HepG2 (cell line): ENCODE measurements around the gene HSP90AB1. TPM values are rescaled to one million over a fixed set of nuclear protein-coding genes. Genes with fewer than 3 reads are reported as not detected.

Source experiments
- ATF7-NPFF ChIP-seq: sonication (generic); formaldehyde crosslinking; IDR thresholded peaks from 2 replicates; pipeline ENCODE4 v1.8.1; 2023; ENCODE audit warnings: mild to moderate bottlenecking, low read depth, missing genetic modification reagents, moderate library complexity
- ELF4 ChIP-seq: sonication (generic); formaldehyde crosslinking; IDR thresholded peaks from 2 replicates; pipeline ENCODE4 v1.5.0; 2020; ENCODE audit warnings: missing genetic modification reagents, mild to moderate bottlenecking, moderate library complexity, borderline replicate concordance
- MEF2D ChIP-seq: sonication (generic); formaldehyde crosslinking; IDR thresholded peaks from 2 replicates; pipeline ENCODE4 v1.5.1; 2020; ENCODE audit warnings: mild to moderate bottlenecking, missing genetic modification reagents
- SOX5 ChIP-seq: IDR thresholded peaks from 2 replicates; pipeline ENCODE4 v1.6.1; 2016; ENCODE audit warnings: borderline replicate concordance
- ZNF768 ChIP-seq: sonication (generic); formaldehyde crosslinking; IDR thresholded peaks from 2 replicates; pipeline ENCODE4 v1.4.0; 2020; ENCODE audit warnings: missing genetic modification reagents
- ZNF891 ChIP-seq: sonication (generic); formaldehyde crosslinking; IDR thresholded peaks from 2 replicates; pipeline ENCODE4 v1.5.0; 2020; ENCODE audit warnings: mild to moderate bottlenecking, missing genetic modification reagents
- polyA plus RNA-seq, 8 experiments: library from polyadenylated mRNA; depleted of rRNA in 3 of 8; stranded (reverse) in 7 of 8; unstranded in 1 of 8; fragments of >200 nt; fragmentation: Illumina TruSeq in 4 of 8; extraction: Trizol in 4 of 8; gene quantifications; 2 replicates each; pipeline versions ENCODE4 v1.2.1 to v1.2.3, GENCODE V29; 2011 to 2016; ENCODE audit warnings: low read depth in 4 of 8, missing spikeins in 1 of 8, mixed read lengths in 1 of 8; ENCODE audit not compliant: insufficient read depth in 1 of 8
- total RNA-seq, 5 experiments: library from RNA; depleted of rRNA; stranded (reverse); fragments of >200 nt; fragmentation: Illumina TruSeq; extraction: Trizol; gene quantifications; 2 replicates each; pipeline ENCODE4 v1.2.3, GENCODE V29; 2016; ENCODE audit warnings: low read depth in 1 of 5
- TF ChIP-seq, protein P1 (sequence below): sonication (generic); formaldehyde crosslinking; IDR thresholded peaks from 2 replicates; pipeline ENCODE4 v1.4.0; 2020; ENCODE audit warnings: missing genetic modification reagents
- TF ChIP-seq, protein P2 (sequence below): sonication (generic); formaldehyde crosslinking; IDR thresholded peaks from 2 replicates; pipeline ENCODE4 v1.4.0; 2020; ENCODE audit warnings: missing genetic modification reagents
- TF ChIP-seq, protein P3 (sequence below): sonication (generic); formaldehyde crosslinking; IDR thresholded peaks from 2 replicates; pipeline ENCODE4 v1.4.0; 2020; ENCODE audit warnings: missing genetic modification reagents
- TF ChIP-seq, protein P4 (sequence below): sonication (generic); formaldehyde crosslinking; IDR thresholded peaks from 2 replicates; pipeline ENCODE4 v1.5.0; 2020; ENCODE audit warnings: mild to moderate bottlenecking, missing genetic modification reagents, borderline replicate concordance
- TF ChIP-seq, protein P5 (sequence below): sonication (generic); formaldehyde crosslinking; IDR thresholded peaks from 2 replicates; pipeline ENCODE4 v1.5.0; 2020; ENCODE audit warnings: missing genetic modification reagents

The HSP90AB1 gene
- total and polyA plus RNA-seq, 2 of the 13 experiments (the other 11 are each of a cell fraction or from before 2014, with no cell fraction given): 1,325 to 1,472 TPM

DNA sequence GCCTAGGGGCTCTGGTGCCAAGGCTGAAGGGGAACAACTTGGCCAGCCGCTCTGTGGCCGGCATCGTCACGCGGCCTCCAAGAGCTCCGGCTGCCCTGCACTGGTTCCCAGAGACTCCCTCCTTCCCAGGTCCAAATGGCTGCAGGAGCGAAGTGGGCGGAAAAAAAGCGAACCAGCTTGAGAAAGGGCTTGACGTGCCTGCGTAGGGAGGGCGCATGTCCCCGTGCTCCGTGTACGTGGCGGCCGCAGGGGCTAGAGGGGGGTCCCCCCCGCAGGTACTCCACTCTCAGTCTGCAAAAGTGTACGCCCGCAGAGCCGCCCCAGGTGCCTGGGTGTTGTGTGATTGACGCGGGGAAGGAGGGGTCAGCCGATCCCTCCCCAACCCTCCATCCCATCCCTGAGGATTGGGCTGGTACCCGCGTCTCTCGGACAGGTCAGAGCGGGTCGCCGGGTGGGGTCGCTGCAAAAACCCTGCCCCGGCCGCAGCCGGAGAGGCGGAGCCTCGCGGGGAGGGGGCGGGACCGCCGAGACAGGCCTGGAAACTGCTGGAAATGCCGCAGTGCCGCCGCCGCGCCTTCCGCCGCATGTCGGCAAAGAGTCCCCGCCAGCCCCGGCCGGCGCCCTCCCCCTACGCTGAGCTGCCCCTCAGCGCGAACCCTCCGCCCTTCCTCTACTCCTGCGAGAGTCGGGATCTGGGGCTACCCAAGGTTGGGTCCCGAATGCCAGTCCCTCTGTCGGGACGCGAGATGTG is 814 bp upstream of the HSP90AB1 start (continued):
- TF ChIP-seq, protein P1, sequence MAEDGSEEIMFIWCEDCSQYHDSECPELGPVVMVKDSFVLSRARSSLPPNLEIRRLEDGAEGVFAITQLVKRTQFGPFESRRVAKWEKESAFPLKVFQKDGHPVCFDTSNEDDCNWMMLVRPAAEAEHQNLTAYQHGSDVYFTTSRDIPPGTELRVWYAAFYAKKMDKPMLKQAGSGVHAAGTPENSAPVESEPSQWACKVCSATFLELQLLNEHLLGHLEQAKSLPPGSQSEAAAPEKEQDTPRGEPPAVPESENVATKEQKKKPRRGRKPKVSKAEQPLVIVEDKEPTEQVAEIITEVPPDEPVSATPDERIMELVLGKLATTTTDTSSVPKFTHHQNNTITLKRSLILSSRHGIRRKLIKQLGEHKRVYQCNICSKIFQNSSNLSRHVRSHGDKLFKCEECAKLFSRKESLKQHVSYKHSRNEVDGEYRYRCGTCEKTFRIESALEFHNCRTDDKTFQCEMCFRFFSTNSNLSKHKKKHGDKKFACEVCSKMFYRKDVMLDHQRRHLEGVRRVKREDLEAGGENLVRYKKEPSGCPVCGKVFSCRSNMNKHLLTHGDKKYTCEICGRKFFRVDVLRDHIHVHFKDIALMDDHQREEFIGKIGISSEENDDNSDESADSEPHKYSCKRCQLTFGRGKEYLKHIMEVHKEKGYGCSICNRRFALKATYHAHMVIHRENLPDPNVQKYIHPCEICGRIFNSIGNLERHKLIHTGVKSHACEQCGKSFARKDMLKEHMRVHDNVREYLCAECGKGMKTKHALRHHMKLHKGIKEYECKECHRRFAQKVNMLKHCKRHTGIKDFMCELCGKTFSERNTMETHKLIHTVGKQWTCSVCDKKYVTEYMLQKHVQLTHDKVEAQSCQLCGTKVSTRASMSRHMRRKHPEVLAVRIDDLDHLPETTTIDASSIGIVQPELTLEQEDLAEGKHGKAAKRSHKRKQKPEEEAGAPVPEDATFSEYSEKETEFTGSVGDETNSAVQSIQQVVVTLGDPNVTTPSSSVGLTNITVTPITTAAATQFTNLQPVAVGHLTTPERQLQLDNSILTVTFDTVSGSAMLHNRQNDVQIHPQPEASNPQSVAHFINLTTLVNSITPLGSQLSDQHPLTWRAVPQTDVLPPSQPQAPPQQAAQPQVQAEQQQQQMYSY (CRISPR knock-in tag): 0 out of 2 replicates have a peak, but pooled peaks have one; percentile 40
- TF ChIP-seq ZNF891 (CRISPR knock-in tag): peak; percentile 19; the same call in 1 of the 2 replicates
- peak; percentile 63; the same call in 1 of the 2 replicates for TF ChIP-seq SOX5 (CRISPR knock-in tag)
- peak; percentile 46 for TF ChIP-seq MEF2D (CRISPR knock-in tag)
- TF ChIP-seq, protein P2, sequence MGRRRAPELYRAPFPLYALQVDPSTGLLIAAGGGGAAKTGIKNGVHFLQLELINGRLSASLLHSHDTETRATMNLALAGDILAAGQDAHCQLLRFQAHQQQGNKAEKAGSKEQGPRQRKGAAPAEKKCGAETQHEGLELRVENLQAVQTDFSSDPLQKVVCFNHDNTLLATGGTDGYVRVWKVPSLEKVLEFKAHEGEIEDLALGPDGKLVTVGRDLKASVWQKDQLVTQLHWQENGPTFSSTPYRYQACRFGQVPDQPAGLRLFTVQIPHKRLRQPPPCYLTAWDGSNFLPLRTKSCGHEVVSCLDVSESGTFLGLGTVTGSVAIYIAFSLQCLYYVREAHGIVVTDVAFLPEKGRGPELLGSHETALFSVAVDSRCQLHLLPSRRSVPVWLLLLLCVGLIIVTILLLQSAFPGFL (CRISPR knock-in tag): no peak; the same call in 1 of the 2 replicates
- peak; percentile 48 for TF ChIP-seq ZNF768 (CRISPR knock-in tag)
- TF ChIP-seq, protein P3, sequence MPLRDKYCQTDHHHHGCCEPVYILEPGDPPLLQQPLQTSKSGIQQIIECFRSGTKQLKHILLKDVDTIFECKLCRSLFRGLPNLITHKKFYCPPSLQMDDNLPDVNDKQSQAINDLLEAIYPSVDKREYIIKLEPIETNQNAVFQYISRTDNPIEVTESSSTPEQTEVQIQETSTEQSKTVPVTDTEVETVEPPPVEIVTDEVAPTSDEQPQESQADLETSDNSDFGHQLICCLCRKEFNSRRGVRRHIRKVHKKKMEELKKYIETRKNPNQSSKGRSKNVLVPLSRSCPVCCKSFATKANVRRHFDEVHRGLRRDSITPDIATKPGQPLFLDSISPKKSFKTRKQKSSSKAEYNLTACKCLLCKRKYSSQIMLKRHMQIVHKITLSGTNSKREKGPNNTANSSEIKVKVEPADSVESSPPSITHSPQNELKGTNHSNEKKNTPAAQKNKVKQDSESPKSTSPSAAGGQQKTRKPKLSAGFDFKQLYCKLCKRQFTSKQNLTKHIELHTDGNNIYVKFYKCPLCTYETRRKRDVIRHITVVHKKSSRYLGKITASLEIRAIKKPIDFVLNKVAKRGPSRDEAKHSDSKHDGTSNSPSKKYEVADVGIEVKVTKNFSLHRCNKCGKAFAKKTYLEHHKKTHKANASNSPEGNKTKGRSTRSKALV (CRISPR knock-in tag): peak; percentile 88; the same call in 1 of the 2 replicates
- TF ChIP-seq, protein P4, sequence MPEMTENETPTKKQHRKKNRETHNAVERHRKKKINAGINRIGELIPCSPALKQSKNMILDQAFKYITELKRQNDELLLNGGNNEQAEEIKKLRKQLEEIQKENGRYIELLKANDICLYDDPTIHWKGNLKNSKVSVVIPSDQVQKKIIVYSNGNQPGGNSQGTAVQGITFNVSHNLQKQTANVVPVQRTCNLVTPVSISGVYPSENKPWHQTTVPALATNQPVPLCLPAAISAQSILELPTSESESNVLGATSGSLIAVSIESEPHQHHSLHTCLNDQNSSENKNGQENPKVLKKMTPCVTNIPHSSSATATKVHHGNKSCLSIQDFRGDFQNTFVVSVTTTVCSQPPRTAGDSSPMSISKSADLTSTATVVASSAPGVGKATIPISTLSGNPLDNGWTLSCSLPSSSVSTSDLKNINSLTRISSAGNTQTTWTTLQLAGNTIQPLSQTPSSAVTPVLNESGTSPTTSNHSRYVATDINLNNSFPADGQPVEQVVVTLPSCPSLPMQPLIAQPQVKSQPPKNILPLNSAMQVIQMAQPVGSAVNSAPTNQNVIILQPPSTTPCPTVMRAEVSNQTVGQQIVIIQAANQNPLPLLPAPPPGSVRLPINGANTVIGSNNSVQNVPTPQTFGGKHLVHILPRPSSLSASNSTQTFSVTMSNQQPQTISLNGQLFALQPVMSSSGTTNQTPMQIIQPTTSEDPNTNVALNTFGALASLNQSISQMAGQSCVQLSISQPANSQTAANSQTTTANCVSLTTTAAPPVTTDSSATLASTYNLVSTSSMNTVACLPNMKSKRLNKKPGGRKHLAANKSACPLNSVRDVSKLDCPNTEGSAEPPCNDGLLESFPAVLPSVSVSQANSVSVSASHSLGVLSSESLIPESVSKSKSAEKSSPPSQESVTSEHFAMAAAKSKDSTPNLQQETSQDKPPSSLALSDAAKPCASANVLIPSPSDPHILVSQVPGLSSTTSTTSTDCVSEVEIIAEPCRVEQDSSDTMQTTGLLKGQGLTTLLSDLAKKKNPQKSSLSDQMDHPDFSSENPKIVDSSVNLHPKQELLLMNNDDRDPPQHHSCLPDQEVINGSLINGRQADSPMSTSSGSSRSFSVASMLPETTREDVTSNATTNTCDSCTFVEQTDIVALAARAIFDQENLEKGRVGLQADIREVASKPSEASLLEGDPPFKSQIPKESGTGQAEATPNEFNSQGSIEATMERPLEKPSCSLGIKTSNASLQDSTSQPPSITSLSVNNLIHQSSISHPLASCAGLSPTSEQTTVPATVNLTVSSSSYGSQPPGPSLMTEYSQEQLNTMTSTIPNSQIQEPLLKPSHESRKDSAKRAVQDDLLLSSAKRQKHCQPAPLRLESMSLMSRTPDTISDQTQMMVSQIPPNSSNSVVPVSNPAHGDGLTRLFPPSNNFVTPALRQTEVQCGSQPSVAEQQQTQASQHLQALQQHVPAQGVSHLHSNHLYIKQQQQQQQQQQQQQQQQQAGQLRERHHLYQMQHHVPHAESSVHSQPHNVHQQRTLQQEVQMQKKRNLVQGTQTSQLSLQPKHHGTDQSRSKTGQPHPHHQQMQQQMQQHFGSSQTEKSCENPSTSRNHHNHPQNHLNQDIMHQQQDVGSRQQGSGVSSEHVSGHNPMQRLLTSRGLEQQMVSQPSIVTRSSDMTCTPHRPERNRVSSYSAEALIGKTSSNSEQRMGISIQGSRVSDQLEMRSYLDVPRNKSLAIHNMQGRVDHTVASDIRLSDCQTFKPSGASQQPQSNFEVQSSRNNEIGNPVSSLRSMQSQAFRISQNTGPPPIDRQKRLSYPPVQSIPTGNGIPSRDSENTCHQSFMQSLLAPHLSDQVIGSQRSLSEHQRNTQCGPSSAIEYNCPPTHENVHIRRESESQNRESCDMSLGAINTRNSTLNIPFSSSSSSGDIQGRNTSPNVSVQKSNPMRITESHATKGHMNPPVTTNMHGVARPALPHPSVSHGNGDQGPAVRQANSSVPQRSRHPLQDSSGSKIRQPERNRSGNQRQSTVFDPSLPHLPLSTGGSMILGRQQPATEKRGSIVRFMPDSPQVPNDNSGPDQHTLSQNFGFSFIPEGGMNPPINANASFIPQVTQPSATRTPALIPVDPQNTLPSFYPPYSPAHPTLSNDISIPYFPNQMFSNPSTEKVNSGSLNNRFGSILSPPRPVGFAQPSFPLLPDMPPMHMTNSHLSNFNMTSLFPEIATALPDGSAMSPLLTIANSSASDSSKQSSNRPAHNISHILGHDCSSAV (CRISPR knock-in tag): no peak; the same call in 1 of the 2 replicates
- TF ChIP-seq ELF4 (CRISPR knock-in tag): no peak
- TF ChIP-seq, protein P5, sequence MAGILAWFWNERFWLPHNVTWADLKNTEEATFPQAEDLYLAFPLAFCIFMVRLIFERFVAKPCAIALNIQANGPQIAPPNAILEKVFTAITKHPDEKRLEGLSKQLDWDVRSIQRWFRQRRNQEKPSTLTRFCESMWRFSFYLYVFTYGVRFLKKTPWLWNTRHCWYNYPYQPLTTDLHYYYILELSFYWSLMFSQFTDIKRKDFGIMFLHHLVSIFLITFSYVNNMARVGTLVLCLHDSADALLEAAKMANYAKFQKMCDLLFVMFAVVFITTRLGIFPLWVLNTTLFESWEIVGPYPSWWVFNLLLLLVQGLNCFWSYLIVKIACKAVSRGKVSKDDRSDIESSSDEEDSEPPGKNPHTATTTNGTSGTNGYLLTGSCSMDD (CRISPR knock-in tag): 0 out of 2 replicates have a peak, but pooled peaks have one; percentile 67
- peak; percentile 65; the same call in 1 of the 2 replicates for TF ChIP-seq ATF7-NPFF (CRISPR knock-in tag)
